Kidney glomerular epithelial cell (primary cell): ENCODE results near the gene DCXR.

Experiments
- DNase-seq: peaks from one replicate; lab custom pipeline; 2025; lab: John Stamatoyannopoulos, UW

The DCXR gene

DNA sequence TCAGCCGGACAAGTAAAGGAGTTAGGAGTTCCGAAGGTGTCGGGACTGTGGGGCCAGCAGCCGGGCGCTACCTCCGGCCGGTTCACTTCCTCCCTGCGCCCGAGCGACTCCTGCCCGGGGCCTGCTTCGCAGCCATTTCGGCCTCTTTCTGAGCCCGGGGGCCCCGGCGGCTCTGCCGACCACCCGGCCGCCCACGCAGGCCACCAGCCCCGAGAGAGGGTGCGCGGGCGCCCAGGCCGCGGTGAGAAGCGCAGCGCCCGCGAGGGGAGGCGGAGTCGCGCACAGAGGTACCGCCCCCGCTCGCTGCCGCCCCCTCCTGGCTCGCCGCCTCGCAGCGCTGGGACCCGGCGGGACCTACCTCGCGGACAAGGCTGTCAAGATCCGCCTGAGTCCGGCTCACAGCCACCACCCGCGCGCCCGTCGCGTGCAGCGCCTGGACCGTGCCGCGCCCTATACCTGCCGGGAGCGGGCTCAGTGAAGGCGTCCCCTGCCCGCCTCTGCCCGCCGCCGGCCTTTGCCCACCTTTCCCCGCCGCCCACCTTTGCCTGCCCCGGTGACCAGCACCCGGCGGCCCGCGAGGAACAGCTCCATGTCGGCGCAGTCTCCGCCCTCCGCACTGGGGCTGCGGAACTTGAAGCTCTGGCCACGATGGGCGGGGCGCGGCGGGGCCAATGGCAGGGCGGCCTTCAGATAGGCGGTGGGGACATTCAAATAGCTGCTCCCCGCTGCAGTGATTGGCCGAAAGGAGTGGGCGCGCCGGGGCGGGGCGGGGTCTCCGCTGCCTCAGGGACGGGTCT lies at the start of gene DCXR:
DCXR (minus strand) TSS at position 606 of the 797 bp plus-strand sequence; CDS start at position 591, 15 bp downstream.
- peak; percentile 83 for DNase-seq

DNA sequence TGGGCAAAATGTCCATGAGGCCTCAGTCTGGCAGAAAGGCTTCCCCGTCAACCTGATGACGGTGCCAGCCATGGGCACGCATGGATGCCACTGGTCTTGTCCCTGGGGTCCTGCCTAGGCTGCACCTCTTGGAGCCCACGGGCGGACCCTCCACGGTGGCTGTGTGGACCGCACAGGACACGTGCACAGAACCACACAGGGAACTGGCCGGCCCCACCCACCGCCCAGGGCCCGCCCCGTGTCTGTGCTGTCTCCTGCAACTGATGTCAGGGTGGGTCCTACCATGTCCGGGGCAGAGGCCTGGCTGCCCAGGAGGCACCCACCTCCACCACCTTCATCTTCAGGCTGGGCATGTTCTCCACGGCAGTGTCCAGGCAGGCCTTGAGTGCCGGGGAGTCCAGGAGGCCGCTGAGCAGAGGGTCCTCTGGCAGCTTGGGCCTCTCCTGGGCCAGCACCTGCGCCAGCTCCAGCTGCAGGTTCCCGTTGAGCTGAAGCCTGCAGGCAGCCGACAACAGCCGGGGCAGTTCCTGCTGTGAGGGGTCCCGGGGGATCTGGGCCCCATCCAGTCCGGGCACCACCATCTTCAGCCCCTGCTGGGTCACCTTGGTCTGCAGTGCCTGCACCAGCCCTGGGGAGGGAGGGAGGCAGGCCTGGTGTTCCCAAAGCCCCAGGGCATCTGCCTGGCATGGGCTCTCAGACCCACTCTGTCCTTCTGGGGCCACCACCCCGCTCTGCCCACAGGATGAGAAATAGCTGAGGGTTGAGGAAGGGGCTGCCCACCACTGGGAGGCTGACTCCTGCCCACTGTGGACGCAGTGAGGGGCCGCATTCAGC lies 48.7 kb upstream of the DCXR start:
- no peak for DNase-seq

DNA sequence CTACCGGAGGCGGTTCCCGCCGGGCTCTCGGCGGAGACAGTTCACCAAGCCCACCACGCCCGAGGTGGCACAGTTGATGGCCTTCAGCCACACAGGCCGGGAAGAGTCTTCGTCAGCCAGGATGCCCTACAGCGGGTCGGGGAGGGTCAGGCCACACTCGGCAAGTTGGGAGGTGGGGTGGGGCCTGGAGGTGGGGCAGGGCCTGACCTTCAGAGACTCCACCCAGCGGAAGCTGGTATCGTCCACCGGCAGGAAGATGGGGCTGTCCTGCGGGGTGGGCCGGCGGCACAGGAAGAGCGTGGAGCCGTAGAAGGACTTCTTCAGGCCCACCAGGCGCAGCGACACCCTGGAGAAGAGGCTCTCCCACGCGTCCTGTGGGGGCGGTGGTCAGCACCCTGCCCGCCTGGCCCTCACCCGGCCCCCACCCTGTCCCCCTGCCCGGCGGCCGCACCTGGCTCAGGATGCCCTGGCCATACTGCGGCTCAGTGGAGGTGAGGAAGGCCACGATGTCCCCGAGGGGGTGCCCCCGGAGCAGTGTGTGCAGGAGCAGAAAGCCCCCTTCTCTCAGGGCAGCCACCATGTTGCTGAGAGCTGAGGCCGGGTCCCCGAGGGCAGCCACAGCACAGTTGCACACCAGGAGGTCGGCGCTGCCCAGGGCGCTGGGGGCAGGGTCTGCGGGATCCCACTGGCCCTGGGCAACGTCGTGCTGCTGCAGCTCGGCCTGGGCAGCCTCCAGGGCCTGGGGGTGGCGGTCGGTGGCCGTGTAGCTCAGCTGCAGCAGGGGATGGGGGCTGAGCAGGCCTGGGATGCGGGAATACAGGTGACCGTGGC lies 47.7 kb upstream of the DCXR start:
- DNase-seq, result no peak

DNA sequence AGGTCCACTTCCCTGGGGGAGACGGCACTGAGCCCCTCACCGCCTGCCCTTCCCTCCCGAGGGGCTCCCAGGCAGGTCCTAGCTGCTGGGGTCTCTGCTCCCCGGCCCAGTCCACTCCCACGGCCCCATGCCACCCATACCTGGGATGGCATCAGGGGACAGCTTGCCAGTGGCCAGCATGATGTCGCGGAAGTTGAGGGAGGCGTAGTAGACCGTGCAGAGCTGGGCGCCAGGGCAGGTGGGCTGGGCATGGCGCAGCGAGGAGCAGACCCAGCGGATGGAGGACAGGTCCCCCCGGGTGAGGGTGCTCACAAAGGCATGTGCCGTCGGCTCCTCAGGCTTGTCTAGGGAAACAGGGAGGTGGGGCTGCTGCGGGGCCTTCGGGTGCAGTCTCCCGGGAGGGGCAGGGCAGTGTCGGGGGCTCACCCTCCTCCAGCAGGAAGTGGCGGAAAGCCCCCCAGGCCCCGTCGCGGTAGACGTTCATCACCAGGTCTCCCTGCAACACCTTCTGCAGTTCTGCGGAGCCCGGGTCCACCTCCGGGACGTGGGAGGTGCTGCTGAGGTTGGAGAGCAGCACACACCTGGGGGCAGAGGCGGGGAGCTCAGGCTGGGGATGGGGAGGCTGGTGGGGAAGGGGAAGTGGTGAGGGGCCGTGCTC lies 47.0 kb upstream of the DCXR start:
- DNase-seq, result no peak

DNA sequence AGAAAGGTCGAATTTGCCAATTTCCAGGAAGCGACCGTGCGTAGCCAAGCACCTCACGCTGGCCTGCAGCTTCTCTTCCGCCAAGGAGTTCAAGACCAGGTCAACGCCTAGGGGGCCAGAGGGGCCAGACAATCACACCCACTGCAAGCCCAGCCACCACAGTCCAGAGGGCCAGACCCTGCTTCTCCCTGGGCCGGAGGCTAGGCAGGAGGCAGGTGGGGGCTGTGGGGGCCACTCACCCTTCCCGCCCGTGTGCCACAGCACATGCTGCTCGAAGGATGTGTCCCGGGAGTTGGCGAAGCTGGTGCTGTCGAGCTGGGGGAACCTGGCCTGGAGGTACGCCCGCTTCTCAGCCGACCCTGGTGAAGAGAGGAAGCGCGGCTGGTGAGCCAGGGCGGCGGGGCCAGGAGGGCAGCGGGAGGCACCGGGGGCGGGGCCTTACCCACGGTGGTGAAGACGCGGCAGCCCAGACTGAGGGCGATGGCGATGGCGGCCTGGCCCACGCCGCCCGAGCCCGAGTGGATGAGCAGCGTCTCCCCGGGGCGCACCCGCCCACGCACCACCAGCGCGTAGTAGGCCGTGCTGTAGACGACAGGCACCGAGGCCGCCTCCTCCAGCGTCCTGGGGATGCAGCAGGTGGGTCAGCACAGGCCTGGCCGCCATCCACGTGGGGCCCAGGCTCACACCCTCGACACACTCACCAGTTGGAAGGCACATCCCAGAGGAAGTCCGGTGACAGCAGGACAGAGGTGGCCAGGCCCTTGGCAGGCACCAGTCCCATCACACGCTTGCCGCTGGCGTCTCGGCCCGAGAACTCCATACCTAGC lies 46.2 kb upstream of the DCXR start:
- DNase-seq, result no peak

DNA sequence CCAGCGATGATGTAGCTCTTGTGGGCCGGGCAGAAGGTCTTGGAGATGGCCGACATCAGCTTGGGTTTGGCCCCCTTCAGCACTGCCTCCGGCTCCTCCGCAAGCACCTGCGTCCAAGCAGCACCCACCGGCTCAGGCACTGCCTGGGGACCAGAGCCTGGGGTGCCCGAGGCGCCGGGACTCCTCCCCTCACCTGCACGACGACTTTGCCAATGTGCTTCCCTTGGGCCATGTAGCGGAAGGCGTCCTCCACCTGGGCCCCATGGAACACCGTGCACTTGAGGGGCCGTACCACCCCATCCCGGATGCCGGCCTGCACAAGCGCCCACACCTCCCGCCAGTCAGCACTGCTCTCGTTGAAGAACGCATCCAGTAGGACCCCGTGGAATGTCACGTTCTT lies 45.5 kb upstream of the DCXR start:
- DNase-seq, result no peak

DNA sequence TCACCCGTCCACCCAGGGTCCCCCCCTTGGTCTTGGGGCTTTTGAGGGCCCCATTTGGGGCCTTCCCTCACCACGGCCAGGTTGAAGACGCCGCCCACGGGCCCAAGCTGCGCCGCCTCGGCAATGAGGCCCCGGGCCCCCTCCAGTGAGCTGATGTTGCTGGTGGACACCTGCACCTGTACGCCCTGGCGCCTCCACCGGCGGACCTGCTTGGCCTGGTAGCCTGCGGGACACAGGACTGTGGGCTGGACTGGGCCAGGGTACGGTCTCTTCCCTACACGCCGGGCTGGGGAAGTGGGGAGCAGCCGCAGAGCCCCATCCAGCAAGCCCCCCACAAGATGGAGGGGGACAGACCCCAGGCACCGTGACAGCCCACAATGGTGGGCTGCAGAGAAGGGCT lies 45.0 kb upstream of the DCXR start:
- DNase-seq, result no peak

DNA sequence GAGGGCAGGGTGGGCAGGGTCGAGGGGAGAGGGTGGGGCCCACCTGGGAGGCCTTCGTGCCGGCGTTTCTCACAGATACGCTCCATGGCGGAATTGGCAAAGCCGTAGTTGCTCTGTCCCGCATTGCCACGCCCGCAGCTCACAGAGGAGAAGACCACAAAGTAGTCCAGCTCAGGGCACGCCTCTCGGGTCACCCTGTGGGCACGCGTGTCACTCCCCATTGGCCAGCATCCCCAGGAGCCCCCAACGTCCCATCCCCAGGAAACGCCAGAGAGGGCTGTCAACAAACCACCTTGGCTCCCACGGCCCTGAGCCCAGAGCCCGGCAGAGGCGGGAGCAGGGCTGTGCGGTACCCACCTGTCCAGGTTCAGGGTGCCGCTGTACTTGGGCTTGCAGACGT lies 44.5 kb upstream of the DCXR start:
- DNase-seq, result no peak

DNA sequence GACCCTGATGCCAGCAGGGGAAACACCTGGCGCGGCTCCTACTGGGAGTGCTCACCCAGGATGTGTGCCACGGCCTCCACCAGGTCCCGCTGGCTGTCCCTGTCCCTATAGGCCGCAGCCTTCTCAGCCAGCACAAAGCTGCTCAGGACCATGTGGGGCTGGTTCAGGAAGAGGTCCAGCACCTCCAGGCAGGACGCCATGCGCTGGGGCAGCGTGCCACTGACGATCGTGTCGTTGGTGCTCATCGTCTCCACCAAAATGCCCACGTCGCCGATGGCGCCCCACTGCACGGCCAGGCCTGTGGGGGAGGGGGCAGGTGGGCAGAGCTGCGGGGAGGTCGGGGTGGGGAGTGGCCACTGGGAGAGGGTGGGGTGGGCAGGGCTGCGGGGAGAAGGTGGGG lies 44.0 kb upstream of the DCXR start:
- DNase-seq, result no peak

DNA sequence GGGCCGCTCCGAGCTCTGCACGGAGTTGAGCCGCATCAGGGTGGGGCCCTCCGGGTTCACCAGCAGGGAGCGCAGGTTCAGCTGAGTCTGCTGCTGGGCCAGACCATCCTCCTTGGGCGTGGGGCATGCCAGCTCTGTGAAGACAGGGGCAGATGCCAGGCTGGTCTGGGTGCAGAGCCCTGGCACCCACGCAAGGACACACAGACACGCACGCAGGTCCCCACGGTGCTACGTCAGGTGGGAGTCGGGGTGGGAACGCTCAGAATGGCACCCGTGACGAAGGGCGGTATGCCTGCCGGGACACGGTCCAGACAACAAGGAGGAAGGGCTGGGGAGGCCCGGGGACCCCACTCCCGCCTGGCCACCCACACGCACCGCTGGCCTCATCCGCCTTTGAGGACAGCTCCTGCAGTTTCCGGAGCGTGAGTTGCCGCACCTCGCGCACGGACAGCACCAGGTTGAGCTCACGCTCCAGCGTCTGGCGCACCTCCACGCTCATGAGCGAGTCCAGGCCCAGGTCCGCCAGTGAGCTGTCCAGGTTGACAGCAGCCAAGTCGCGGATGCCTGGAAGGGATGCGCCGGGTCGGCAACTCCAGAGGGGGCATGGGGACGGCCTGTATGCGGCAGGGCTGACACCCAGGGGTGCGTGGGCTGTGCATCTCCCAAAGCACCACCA lies 43.4 kb upstream of the DCXR start:
- no peak for DNase-seq

DNA sequence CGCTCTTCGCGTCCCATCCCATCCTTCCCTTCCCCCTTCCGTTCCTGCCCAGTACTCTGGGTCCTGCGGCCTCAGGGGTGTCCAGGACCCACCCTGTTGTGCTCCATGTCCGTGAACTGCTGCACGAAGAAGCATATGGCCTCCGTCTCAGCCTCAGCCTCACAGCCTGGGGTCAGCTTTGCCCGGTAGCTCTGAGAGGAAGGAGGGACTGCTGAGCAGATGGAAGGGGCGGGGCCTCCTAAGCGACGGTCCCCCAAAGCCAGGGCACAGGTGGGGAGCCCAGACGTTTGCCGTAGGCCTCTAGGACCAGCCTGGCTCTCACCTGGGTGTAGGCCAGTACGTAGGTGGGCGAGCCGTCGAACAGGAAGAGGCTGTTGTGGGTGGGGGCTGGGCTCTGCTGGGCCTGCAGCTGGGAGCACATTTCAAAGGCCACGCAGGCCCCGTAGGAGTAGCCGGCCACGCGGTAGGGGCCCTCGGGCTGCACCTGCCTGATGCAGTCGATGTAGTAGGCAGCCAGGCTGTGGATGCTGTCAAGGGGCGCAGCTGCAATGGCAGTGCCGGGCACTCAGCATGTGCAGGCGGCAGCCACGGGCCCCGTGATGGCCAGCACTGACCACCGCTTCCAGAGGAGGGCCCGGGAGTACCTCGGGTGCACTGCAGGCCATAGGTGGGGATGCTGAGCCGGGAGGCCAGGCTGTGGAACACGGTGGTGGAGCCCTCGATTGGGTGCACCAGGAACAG lies 42.7 kb upstream of the DCXR start:
- DNase-seq, result no peak

DNA sequence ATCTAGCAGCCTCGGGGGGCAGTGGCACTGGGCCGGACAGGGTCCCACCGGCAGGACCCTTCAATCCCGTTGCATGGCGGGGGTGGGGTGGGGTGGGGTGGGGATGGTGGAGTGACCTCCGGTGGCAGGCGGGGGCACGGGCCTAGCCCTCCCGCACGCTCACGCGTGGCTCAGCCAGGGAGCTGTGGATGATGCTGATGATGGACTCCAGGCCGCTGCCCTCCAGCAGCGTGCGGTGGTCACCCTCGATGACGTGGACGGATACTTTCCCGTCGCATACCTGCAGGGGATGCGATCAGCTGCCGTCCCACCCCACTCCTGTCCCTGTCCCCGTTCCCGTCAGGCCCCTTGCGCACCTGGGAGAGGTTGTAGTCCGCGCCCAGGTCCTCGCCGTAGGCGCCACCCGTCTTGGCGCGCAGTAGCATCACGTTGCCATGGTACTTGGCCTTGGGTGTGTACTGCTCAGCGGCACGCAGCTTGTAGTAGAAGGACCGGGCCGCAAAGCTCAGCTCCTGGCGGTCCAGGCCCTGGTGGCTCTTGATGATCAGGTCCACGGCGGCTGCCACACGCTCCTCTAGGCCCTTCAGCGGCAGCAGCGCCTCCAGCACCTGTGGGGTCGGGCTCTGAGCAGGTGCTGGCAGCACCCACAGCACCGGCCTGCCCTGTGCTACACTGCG lies 41.6 kb upstream of the DCXR start:
- no peak for DNase-seq

DNA sequence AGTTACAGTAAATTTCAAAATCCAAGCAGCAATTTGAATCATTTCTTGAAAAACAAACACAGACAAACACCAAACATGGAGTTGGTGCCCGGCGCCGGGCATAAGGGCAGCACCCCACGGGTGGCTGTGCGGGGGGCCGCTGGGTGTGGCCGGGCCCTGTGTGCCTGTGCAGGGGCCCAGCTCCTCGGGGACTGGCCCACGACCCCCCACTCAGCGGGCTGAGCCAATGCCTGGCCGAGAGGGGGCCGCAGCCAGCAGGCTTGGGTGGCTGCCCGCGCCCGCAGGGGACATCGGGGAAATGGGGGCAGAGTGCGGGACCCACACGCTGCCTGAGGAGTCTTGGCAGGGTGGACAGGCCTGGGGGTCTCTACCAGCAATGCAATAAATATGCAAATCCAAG lies 40.9 kb upstream of the DCXR start:
- DNase-seq, result no peak

DNA sequence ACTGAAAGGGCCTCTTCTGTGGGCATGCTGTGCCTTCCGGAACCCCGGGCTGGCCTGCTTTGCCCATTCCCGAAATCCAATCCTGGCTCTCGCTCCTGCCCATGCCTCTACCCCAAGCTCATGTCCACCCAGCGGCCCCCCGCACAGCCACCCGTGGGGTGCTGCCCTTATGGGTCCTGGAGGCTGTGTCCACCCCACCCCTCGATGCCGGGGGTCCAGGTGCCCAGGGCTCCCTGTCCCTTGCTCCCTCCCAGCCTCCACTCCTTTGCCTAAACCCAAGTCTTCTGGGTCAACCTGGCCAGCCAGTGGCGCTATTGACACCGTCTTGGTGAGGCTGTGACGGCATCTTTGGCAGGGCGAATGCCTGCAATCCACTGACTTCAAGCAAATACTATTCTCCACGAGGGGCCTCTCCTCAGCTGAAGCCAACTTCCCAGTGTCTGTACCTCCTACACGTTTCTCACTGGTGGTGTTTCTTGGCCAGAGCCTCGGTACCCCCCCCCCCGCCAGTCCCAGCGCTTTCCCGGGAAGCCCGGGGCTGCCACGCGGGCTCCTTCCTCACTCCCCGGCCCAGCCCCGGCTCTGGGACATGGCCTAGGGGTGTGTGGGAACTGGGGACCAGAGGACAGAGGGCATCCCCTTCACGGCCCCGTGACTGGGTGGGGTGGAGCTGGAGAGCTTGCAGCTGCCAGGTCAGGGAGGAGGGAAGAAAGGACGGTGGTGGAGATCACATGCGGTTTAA lies 40.3 kb upstream of the DCXR start:
- no peak for DNase-seq

DNA sequence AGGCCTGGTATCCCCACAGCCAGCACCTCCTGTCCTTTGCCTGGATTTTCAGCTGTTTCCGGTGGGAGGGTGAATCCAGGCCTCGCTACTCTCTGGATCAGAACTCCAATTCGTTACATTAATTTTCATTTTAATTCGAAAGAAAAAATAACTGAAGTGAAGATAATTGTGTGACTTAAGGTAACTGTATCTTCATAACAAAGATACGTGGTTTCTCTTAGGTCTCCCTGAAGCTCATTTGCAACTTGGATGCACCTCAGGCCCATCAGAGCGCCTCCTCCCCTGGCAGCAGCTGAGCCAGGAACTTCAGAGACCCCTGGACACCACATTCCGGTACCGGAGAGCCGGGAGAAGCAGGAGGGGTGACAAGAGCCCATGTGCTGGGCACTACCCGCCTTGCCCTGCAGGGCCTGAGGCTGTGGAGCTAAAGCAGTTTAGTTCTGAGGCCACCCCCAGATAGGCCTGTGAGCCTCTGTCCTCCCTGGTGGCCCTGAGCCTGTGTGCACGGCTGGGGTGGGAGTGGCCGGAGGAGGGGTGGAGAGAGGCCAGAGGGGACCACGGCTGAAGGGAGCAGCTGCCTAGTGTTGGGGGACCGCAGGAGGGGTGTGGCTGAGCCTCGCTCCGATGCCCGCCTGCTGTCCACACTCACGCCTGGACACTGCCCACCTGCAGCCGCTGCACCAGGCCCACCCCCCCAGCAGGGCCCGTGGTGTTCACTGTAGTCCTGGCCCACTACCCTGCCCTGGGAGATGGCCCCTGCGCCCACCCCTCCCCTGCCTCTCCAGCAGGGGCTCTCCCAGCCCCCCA lies 39.5 kb upstream of the DCXR start:
- DNase-seq, result no peak

DNA sequence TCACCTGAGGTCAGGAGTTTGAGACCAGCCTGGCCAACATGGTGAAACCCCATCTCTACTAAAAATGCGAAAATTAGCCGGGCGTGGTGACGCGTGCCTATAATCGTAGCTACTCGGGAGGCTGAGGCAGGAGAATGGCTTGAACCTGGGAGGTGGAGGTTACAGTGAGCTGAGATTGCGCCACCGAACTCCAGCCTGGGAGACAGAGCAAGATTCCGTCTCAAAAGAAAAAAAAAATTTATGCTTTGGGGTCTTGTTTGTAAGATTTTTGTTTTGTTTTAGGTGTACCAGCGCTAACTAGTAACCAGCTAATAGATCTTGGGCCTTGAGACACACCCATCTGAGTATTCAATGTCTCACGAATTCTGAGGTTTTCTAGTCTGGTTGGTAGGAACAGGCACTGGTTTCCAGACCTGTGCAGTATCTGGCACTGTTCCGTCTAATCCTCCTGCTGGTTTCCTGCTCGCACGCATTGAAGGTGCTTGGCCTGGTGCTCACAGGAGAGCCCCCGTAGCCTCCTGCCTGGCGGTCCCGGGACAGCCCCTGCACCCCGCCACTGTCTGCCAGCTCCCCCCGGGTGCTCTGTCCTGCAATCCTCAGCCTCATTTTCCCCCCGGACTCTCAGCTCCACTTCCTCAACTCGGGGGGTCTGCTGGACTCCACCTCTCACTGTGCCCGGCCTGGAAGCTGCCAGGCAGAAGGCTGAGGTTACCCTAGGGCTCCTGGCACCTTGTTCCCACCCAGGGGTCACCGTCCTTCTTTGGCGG lies 38.7 kb upstream of the DCXR start:
- no peak for DNase-seq

DNA sequence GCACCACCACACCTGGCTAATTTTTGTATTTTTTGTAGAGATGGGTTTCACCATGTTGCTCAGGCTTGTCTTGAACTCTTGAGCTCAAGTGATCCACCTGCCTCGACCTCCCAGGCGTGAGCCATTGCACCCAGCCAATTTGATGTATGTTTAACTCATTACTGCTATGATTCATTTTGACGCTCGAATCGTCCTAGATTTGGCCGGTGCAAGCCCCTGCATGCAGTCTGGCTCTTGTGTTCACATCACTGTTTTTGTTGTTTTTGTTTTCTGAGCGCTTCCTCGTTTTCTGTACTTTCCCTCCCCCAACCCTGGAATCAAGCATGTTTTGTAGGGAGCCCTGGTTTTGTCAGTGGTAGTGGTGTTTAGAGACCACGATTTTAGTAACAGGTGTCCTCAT lies 35.9 kb upstream of the DCXR start:
- DNase-seq, result no peak
